HG02981 (cell line): ENCODE measurements around the gene CPED1.

ENCODE experiments used
- ATAC-seq: cut with Tn5 transposase; IDR thresholded peaks from one replicate; pipeline ENCODE4 v1.9.1; 2021; ENCODE audit warnings: mild to moderate bottlenecking, moderate library complexity; ENCODE audit not compliant: unreplicated experiment

Gene CPED1

DNA sequence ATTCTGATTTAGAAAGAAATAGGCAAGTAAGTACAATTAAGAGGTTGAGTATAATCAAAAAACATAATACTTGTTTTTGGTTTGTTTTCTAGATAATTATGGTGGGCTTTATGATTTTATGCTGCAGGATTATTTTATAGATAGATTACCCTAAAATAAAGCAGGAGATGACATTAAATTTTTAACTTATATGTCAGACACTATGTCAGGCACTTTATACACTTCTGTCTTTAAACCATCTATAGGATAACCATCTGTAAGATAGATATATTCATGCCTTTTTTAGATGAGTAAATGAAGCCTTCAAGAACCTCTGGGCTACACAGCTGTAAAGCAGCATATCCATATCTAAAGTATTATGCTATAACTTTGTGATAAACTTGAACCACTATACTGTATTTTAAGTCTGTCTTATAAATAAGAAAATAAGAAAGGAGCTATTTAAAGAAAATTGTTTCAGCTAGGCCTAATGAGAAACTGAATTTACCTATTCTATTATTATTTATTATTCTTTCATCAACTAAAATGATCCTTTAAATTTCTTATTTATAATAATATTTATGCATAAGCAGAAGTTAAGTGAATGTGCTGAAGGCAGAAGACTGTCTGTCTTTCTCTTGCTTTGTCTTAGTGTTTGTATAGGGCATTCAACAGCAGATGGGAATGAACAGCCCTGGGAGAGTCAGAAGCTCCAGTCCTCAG lies 94.0 kb downstream of the CPED1 start:
- ATAC-seq: no peak

GRCh38 chr7:121083138-121083789 lies 94.8 kb downstream of the CPED1 start:
- ATAC-seq: no peak

DNA sequence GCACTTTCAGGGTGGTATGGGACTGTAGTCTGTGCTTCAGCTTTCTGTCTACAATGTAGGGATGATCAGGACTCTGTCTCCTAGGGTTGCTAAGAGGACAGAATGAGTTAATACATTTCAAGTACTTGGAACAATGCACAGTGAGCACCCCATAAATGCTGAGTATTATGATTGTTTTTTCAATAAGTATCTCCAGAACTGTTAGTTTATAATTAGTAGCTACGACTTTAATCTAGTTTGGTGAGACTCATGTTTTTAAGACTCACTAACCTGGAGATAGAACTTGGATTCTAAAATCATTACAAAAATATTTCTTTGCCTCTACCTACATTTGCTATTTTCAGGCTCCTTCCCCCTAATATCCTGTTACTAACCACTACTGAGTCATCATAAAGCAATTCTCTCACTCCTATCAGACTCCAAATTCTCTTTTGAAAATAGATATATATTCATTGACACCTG lies 95.3 kb downstream of the CPED1 start:
- no peak for ATAC-seq

GRCh38 chr7:121084256-121084655 lies 95.7 kb downstream of the CPED1 start:
- no peak for ATAC-seq

GRCh38 chr7:121084748-121085336 lies 96.3 kb downstream of the CPED1 start:
- ATAC-seq: no peak

GRCh38 chr7:121085922-121086321 lies 97.4 kb downstream of the CPED1 start:
- ATAC-seq: no peak

DNA sequence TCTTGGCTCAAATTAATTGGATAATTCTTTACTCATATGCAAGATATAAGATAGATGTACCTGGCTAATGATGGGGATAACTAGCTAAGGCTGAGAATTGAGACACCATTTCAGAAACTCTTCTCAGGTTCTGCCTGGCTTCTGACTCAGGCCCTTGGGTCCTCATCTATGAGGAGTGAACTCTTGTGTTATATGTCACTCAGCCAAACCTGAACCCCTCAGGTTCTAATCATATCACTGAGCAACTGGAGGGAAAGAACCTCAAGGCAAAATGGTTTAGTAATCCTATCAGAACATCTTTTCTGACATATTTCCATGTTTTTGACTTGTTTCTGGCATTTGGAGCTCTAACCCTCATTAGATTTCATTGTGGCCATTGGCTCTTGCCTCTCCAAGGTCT lies 100.4 kb downstream of the CPED1 start:
- ATAC-seq: no peak

DNA sequence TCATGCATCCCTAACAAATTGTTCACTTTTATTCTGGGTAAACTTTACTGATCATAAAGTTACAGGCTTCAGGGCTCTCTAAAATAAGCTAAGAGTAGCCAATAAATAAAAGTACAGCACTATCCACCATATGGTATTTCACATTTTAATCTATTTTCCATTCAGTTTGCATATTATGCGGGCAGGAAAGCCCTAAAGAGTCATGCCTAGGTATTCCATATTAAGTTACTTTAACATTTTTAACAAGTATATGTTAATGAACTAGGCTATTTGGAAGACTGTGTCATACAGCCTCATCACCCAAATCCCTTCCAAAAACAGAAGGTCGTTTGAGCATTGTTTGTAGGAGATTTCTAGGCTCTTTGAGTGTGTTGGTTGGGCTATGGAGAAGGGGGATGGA lies 106.3 kb downstream of the CPED1 start:
- no peak for ATAC-seq

DNA sequence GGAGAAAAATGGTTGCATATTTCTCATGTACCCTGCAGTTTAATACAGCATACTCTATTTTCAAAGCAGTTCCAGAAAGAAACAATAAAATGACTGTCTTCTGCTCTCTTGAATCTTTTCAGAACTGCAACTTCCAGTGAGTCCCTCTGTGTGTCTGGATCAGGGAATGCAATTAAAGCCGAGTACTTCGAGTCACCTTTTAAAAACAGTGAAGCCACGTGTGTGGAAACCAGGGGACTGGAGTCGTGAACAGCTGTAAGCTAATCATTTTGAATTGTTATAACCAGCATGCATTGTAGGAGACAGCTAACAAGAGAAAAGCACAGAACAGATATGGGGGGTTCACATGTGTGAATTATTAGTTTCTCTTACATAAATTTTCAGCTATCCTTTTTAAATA lies 109.1 kb downstream of the CPED1 start:
- ATAC-seq: no peak

DNA sequence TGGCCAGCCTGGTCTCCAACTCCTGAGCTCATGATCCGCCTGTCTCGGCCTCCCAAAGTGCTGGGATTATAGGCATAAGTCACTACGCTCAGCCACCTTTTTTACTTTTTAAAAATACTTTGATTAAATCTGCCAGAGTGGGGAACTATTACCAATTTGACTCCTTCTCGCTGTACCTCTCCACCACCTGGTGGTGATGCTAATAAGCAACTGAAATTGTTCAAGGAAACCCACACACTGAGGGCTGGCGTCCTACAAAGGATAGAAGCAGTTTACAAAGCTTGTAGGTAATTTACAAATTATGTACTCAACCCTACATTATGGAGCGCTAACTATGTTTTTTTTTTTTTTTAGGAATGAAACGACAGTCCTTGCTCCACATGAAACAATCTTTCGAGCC lies 111.1 kb downstream of the CPED1 start:
- no peak for ATAC-seq

DNA sequence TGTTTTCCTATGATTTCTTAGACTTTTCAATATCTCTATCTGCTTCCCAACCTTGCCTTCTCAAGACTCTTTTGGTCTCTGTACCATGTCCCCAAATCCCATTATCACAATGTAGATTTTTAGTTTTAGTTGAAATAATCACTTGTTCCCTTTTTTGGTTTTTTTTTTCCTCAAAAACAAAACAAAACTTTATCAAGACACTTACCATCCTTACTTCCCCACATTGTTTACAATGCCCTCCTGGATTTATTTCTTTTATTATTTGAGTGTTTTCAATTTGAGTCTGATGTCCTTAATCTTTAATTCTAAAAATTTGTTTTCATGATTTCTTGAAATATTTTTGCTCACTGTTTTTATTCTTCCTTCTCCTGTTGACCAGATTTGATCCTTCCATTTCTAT lies 112.6 kb downstream of the CPED1 start:
- no peak for ATAC-seq

- ATAC-seq: no peak
These were observed 113.1 kb downstream of the CPED1 start for GRCh38 chr7:121101621-121102020.

- no peak for ATAC-seq
These were observed 114.1 kb downstream of the CPED1 start for GRCh38 chr7:121102619-121103018.

GRCh38 chr7:121103086-121103485 lies 114.6 kb downstream of the CPED1 start:
- no peak for ATAC-seq

DNA sequence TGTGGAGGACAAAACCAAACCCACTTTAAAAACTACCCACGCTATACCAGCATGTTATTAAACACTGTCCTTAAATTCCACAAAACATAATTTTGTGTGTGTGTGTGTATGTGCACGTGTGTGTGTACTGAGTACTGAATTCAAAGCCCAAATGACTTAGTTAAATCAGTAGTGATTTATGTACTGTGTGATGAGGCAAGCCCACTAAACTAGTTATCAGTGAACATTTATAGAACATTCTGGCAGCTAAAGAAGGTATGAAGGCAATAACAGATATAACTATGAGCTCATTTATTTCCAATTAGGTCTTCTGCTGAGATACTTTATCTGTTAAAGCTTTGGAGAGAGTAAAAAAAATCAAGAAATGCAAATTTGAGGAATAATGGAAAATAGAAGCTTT lies 115.1 kb downstream of the CPED1 start:
- no peak for ATAC-seq

GRCh38 chr7:121105262-121105661 lies 116.8 kb downstream of the CPED1 start:
- no peak for ATAC-seq

DNA sequence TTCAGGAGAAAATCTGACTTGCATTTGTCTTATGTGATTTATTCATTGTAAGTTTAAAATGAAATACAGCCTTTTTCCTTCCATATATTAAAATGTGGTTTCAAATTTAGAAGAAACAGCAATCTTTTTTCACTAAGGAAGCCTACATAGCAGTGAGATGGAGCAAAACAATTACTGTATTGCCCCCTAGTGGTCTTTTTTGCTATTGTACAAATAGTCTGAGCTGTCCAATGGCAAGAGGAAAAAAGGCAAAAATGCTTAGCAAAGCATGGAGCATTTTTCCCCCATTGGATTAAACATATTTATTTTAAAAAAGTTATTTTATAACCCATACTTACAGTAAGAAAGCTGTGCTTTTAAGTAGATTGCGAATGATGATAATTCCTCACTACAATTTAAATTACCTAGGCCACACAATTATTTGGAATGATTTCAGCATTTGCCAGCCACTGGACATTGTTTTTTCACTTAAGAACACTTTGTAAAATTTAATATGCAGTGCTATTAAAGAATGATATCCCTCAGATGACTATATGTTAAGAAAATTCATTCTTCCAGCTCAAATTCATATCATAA lies 119.5 kb downstream of the CPED1 start:
- peak; percentile 93 for ATAC-seq

- no peak for ATAC-seq
These were observed 120.6 kb downstream of the CPED1 start for GRCh38 chr7:121109145-121109544.

- no peak for ATAC-seq
These were observed 124.8 kb downstream of the CPED1 start for GRCh38 chr7:121113288-121113687.

GRCh38 chr7:121116396-121116795 lies 127.9 kb downstream of the CPED1 start:
- ATAC-seq: no peak

DNA sequence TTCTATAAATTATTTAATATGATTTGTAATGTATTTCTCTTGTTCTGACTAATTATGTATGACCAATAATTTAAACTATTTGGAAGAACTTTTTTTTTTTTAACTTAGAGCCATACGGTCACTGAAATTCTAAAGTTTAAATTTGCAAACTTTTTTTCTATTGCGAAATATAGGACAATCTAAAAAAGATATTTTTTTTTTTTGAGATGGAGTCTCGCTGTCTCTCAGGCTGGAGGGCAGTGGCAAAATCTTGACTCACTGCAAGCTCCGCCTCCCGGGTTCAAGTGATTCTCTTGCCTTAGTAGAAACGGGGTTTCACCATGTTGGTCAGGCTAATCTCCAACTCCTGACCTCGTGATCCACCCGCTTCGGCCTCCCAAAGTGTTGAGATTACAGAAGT lies 130.5 kb downstream of the CPED1 start:
- no peak for ATAC-seq

GRCh38 chr7:121123032-121123431 lies 134.5 kb downstream of the CPED1 start:
- no peak for ATAC-seq
